ENCODE data around the gene HDGFL3.

DNA sequence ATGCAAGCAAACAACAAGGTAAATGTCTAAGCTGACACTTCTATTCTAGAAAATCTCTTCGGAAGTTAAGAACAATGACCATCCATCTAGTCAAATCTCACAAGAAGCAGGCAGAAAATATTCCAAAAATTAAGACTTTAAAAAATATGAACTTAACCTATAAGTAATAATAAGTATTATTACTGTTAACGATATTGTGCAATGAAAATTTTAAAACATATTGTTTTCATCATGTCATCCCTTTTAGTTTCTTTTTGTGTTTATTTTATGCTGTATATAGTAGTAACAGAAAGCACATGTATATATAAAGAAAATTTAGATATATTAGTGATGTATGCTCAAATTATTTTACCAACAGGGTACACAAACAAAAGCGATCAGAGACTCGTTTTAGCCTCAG is 4.1 kb downstream of the HDGFL3 start:
- TF ChIP-seq CTCF (IDR thresholded peaks at IDR 0.05) (no peak), EZH2 (IDR thresholded peaks at IDR 0.05; ENCODE audit: borderline replicate concordance, insufficient read depth, low read depth, low read length, poor library complexity, severe bottlenecking) (no peak)
